ENCODE measurements around the gene HSD11B1.

- no peak for TF ChIP-seq CTCF (IDR thresholded peaks at IDR 0.05)
- no peak for TF ChIP-seq POLR2A (IDR thresholded peaks at IDR 0.05)
Observed at GRCh38 chr1:209772126-209772525, 67.5 kb downstream of the HSD11B1 start.
